ENCODE results near the gene SH2D3C. TPM values are rescaled to one million over a fixed set of nuclear protein-coding genes. Genes with fewer than 3 reads are reported as not detected.

Gene SH2D3C
- total RNA-seq, 2 experiments from 2014 or later = 29.9 to 30.3 TPM

DNA sequence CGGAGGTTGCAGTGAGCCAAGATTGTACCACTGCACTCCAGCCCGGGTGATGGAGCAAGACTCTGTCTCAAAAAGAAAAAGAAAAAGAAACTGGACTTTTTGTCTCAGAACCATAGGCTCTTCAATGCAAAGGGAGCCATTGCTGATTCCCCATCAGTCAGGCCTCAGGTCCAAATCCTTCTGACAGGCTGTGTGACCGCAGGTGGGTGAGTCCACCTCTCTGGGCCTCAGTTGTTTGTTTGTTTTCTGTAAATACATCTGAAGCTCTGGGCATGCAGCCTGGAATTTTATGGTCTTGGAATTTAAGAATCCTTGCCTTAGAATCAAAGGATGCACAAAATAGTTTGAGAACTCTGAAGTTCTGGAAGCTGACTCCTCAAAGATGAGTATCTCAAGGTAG is 22.2 kb downstream of the SH2D3C start:
- H3K27me3 Mint-ChIP-seq = no peaks in the 10 kb centered on the region
- H3K27ac Mint-ChIP-seq = no peak overlapping the region
- TF ChIP-seq CTCF (IDR thresholded peaks at IDR 0.05) = no peak
- no peaks in the 10 kb centered on the region for H3K9me3 Mint-ChIP-seq
- ATAC-seq (no peak), DNase-seq (no peak)
- H3K36me3 Mint-ChIP-seq (ENCODE audit: low read depth) = peaks cover 11% of the 10 kb centered on the region
- H3K4me3 Mint-ChIP-seq = no peak overlapping the region
- peaks cover 6% of the 10 kb centered on the region for H3K4me1 Mint-ChIP-seq (ENCODE audit: low read depth)
- ChIA-PET POLR2A (interaction anchor here (0.9 kb wide), 1 partner anchor 53 kb away, joined by 3 read pairs; no protein-coding TSS in a partner anchor), CTCF (interaction anchor here (0.8 to 1.2 kb wide), 2 partner anchors 9 to 10 kb away, joined by 3 to 5 read pairs; no protein-coding TSS in a partner anchor)
- intact Hi-C loops (cut with micrococcal nuclease) = no loop called here

DNA sequence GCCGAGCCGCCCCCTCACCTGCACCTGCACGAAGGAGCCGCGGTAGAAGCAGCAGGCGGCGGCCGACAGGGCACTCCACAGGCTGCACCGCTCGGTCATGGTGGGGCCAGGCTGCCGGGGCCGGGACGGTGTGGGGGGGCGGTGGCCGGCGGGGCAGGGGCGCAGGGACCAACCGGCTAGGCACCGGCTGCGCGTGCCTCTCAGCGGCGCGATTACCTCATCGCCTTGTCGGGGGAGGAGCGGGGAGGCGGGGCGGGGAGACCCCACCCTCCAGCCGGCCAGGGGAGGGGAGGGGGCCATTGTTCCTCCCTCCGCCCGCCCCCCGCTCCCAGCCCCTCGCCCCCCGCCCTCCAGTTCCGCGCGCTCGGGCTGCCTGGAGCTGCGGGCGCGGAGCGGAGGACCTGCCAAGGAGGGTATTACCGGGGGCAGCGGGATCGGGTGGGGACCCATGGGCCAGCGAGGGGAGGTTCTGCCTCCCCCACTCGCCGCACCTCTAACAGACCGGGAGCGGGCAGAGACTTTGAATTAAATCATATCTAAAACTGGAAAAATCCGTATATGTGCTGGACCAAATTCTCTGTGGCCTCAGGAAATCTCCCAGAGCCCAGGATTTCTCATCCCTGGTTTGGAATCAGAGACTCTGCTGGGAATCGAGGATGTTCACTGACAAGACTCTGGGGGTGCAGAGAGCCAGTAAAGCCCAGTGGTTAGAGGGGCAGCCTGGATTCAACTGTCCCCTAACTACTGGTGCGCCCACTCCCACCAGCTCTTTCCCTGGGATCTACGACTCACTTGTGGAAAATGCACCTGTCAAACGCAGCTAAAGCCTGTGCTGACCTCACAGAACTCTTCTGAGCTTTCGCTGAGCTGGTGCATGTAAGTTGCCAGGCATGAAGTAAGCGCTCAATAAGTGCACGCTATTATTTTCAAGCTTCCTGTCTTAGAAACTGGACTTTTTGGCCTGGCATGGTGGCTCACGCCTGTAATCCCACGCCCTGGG is 23.1 kb downstream of the SH2D3C start:
- no peak for DNase-seq
- H3K27me3 Mint-ChIP-seq = no peaks in the 10 kb centered on the region
- no peak overlapping the region for H3K4me3 Mint-ChIP-seq
- peaks cover 6% of the 10 kb centered on the region for H3K4me1 Mint-ChIP-seq (ENCODE audit: low read depth)
- H3K9me3 Mint-ChIP-seq = no peaks in the 10 kb centered on the region
- intact Hi-C loops (cut with micrococcal nuclease) = no loop called here
- ChIA-PET POLR2A (interaction anchor here (0.6 kb wide), 2 partner anchors 30 to 91 kb away, joined by 3 read pairs; partner anchors contain the start of gene CDK9), CTCF (interaction anchor here (0.8 to 1.2 kb wide), 3 partner anchors 10 to 16 kb away, joined by 3 to 5 read pairs (median 4); no protein-coding TSS in a partner anchor)
- no peak for TF ChIP-seq CTCF (IDR thresholded peaks at IDR 0.05)
- H3K27ac Mint-ChIP-seq = no peak overlapping the region
- ATAC-seq = no peak
- peaks cover 14% of the 10 kb centered on the region for H3K36me3 Mint-ChIP-seq (ENCODE audit: low read depth)

DNA sequence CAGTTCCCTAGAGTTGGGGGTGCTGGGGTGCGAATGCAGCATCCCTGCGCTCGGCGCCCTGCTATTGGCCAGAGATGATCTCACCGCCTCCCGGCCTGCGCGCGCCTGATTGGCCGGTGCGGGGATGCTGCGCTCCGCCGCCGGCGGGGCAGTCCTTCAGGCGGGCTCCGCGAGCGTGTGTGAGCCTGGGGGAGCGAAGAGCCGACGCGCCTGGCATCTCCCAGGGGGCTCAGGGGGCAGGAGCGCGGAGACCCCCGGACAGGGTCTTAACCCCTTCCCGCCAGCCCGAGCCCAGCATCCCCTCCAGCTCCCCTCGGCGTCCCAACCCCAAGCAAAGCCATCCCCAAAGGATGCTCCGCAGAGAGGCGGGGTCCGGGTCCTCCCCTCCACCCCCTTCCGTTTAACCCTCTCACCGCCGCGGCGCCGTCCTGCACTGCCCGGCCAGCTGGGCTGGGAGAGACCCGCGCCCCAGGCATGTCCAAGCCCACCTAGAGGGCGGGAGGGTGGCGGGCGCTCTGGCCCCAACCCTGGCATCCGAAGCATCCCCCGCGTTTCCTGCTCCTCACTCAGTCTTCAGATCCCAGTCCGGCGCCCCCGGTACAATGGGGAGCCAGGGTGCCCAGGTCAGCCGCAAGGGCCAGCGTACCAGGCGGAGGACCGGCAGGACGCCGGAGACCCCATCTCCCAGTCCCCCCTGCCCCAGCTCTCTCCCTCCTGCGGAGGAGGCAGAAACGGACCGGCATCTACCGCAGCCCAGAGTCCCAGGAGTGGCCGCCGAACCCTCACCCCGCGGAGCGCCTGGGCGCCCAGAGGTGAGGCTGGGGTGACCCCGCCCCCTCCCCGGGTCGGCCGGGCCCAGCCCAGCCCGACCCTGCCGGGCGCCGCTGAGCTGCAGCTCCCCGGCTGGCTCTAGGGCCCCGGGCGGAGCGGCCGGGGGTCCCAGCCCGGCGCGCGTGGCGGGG is 24.1 kb downstream of the SH2D3C start:
- no peaks in the 10 kb centered on the region for H3K9me3 Mint-ChIP-seq
- ChIA-PET POLR2A (no interaction called here), CTCF (interaction anchor here (1.1 kb wide), 1 partner anchor 17 kb away, joined by 4 read pairs; no protein-coding TSS in a partner anchor)

DNA sequence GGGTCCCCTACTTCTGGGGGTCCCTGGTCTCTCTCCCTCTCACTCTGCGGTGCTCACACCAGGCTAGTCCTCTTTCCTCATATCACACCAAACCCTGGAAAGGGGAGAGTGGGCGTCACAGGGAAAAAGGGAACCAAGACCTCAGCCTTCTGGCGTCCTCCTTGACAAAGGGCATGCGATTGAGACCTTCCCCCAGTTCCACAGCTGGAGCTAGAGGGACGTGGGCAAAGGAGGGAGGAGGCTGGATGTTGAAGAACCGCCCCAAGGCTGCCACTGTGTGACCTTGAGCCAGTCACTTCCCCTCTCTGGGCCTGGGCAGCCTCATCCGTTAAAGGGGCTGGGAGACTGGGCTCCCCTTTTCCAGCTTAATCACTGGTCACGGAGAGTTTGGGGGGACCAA is 24.8 kb downstream of the SH2D3C start:
- ChIA-PET CTCF (no interaction called here), POLR2A (interaction anchor here (1.2 kb wide), 1 partner anchor 12 kb away, joined by 3 read pairs; no protein-coding TSS in a partner anchor)
- no peaks in the 10 kb centered on the region for H3K9me3 Mint-ChIP-seq
- DNase-seq = no peak
- ATAC-seq = no peak
- peaks cover 12% of the 10 kb centered on the region for H3K36me3 Mint-ChIP-seq (ENCODE audit: low read depth)
- intact Hi-C loops (cut with micrococcal nuclease) = no loop called here
- H3K27me3 Mint-ChIP-seq = no peaks in the 10 kb centered on the region
- H3K4me1 Mint-ChIP-seq (ENCODE audit: low read depth) = peaks cover 3% of the 10 kb centered on the region
- no peak overlapping the region for H3K27ac Mint-ChIP-seq
- TF ChIP-seq CTCF (IDR thresholded peaks at IDR 0.05) = no peak
- H3K4me3 Mint-ChIP-seq = no peak overlapping the region

More for the DNA sequence above, 24.1 kb downstream of the SH2D3C start:
- ATAC-seq (no peak), DNase-seq (no peak)
- intact Hi-C loops (cut with micrococcal nuclease) = no loop called here
- Mint-ChIP-seq H3K4me3 (no peak overlapping the region), H3K36me3 (ENCODE audit: low read depth) (peaks cover 14% of the 10 kb centered on the region), H3K27ac (no peak overlapping the region), H3K27me3 (no peaks in the 10 kb centered on the region), H3K4me1 (ENCODE audit: low read depth) (peaks cover 6% of the 10 kb centered on the region)
- no peak for TF ChIP-seq CTCF (IDR thresholded peaks at IDR 0.05)
